ENCODE measurements around the gene PMM1.

- no peak for TF ChIP-seq POLR2A (IDR thresholded peaks at IDR 0.05)
- TF ChIP-seq CTCF (IDR thresholded peaks at IDR 0.05), result no peak
- no peak for TF ChIP-seq EP300 (IDR thresholded peaks at IDR 0.05)
Observed at GRCh38 chr22:41550952-41551491, 38.6 kb downstream of the PMM1 start.
